Cardiac fibroblast (primary cell): Measurements from ENCODE around the gene OBSL1.

Source experiments
- DNase-seq, 2 donors: peaks; one replicate each; pipeline versions ENCODE4 v3.0.0 to v3.0.0-alpha.2; 2010; ENCODE audit warnings: low read depth in 2 of 2
- H3K4me3 ChIP-seq, 2 donors: replicated peaks in 1 of 2; 1 replicate in 1 of 2; 2 replicates in 1 of 2; pipeline ENCODE4 v1.5.1; 2011; ENCODE audit warnings: low read depth in 2 of 2, low read length in 2 of 2, mild to moderate bottlenecking in 2 of 2, moderate library complexity in 1 of 2
- TF ChIP-seq, protein P1 (sequence below): IDR thresholded peaks from one replicate; pipeline ENCODE4 v1.5.1; 2011; ENCODE audit warnings: low read depth, mild to moderate bottlenecking, low read length, inconsistent platforms

Gene OBSL1

GRCh38 chr2:219544567-219544966 lies 26.8 kb downstream of the OBSL1 start:
- peak overlapping the region in 1 of 2 donors; percentile 59 for H3K4me3 ChIP-seq
- DNase-seq: no peak
- TF ChIP-seq, protein P1, sequence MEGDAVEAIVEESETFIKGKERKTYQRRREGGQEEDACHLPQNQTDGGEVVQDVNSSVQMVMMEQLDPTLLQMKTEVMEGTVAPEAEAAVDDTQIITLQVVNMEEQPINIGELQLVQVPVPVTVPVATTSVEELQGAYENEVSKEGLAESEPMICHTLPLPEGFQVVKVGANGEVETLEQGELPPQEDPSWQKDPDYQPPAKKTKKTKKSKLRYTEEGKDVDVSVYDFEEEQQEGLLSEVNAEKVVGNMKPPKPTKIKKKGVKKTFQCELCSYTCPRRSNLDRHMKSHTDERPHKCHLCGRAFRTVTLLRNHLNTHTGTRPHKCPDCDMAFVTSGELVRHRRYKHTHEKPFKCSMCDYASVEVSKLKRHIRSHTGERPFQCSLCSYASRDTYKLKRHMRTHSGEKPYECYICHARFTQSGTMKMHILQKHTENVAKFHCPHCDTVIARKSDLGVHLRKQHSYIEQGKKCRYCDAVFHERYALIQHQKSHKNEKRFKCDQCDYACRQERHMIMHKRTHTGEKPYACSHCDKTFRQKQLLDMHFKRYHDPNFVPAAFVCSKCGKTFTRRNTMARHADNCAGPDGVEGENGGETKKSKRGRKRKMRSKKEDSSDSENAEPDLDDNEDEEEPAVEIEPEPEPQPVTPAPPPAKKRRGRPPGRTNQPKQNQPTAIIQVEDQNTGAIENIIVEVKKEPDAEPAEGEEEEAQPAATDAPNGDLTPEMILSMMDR: no peak

DNA sequence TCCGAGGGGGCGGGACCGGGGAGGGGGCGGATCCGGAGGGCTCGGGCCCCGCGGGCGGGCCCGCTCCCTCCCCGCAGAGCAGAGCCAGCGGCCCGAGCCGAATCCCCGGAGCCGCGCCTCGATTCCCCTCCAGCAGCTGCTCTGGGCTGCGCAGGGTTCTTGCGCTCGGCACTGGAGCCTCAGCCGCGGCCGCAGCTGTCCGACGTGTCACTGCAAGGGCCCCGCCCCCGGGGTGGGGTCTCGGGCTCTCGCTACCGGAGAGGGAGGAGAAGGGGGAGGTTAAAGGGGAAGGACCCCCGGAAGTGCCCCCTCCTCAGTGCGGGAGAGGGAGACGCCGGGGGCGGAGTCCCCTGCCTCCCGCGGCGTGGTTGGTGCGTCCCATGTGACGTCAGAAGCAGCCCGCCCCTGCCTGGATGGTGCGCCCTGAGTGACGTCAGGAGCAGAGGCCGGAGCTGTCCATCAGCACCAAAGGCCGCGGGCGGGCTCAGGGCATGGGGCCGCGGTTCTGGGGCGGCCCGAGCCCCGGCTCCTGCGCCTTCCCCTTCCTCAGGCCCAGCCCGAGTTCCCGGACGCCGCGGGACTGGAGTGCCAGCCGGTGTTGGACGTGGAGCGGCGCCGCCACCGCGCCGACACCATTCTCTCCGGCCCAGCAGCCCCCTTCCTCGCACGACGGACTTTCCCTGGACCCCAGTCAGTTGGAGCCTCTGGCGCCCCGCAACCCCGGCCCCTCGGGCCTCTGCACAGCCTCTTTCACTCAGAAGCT lies 27.6 kb downstream of the OBSL1 start, which contains the start of the genes CHPF and TMEM198:
TSS of gene CHPF (minus strand) at position 214 of the 763 bp plus-strand sequence. CDS start 271 bp downstream, outside the sequence.
TSS of gene TMEM198 (plus strand) at position 433 of the 763 bp plus-strand sequence. CDS start 700 bp downstream, outside the sequence.
- DNase-seq: peak; percentile 97 to 99
- TF ChIP-seq, protein P1: no peak
- peak within 1 kb of the TSS; percentile 68 to 72 for H3K4me3 ChIP-seq

GRCh38 chr2:219542931-219543595 lies 28.3 kb downstream of the OBSL1 start:
- DNase-seq: peak in 1 of 2 donors; percentile 47
- TF ChIP-seq, protein P1: no peak
- peak overlapping the region; percentile 68 to 72 for H3K4me3 ChIP-seq

GRCh38 chr2:219541611-219542180 lies 29.6 kb downstream of the OBSL1 start:
- peak overlapping the region in 1 of 2 donors; percentile 5 for H3K4me3 ChIP-seq
- peak; percentile 68 to 69 for DNase-seq
- TF ChIP-seq, protein P1: peak; percentile 80

- TF ChIP-seq, protein P1: no peak
- DNase-seq: no peak
- no peak overlapping the region for H3K4me3 ChIP-seq
Observed at GRCh38 chr2:219540784-219541504, 30.4 kb downstream of the OBSL1 start.
